Renal pelvis (tissue), 12 donors: Measurements from ENCODE around the gene MARCKSL1. TPM values are rescaled to one million over a fixed set of nuclear protein-coding genes. Genes with fewer than 3 reads are reported as not detected.

Source experiments
- DNase-seq: peaks from one replicate; pipeline ENCODE4 v3.0.0-alpha.2; 2013
- long read RNA-seq, 16 experiments: transcript quantifications; one replicate each; lab custom pipeline, GENCODE V29; 2026
- polyA plus RNA-seq, 3 donors: library from polyadenylated mRNA; unstranded; fragments of 120-200 nt; gene quantifications; one replicate each; pipeline ENCODE4 v1.2.1, GENCODE V29; 2013; ENCODE audit not compliant: insufficient read length in 3 of 3

Gene MARCKSL1
- polyA plus RNA-seq, result 100 to 1,000 TPM; 384 to 512 (median 486) TPM
- long read RNA-seq, donor 1, transcript MARCKSL1-201 (2 exons, 1,699 nt), result major isoform, 248 of 264 reads
- long read RNA-seq, donor 1, partial matches to known transcripts, result 0 of 264 reads
- long read RNA-seq, donor 1, other reads (novel, unspliced or antisense), result 16 of 264 reads
- long read RNA-seq, donor 2, transcript MARCKSL1-201 (2 exons, 1,699 nt), result major isoform, 363 of 678 reads
- long read RNA-seq, donor 2, partial matches to known transcripts, result 295 of 678 reads
- long read RNA-seq, donor 2, other reads (novel, unspliced or antisense), result 20 of 678 reads
- long read RNA-seq, donor 3, transcript MARCKSL1-201 (2 exons, 1,699 nt), result major isoform, 290 of 305 reads
- long read RNA-seq, donor 3, partial matches to known transcripts, result 10 of 305 reads
- long read RNA-seq, donor 3, other reads (novel, unspliced or antisense), result 5 of 305 reads
- long read RNA-seq, donor 4, transcript MARCKSL1-201 (2 exons, 1,699 nt), result major isoform, 385 of 396 reads
- long read RNA-seq, donor 4, partial matches to known transcripts, result 0 of 396 reads
- long read RNA-seq, donor 4, other reads (novel, unspliced or antisense), result 11 of 396 reads
- long read RNA-seq, donor 5, transcript MARCKSL1-201 (2 exons, 1,699 nt), result major isoform, 189 of 337 reads
- long read RNA-seq, donor 5, partial matches to known transcripts, result 138 of 337 reads
- long read RNA-seq, donor 5, other reads (novel, unspliced or antisense), result 10 of 337 reads
- long read RNA-seq, donor 6, transcript MARCKSL1-201 (2 exons, 1,699 nt), result major isoform, 266 of 281 reads
- long read RNA-seq, donor 6, partial matches to known transcripts, result 0 of 281 reads
- long read RNA-seq, donor 6, other reads (novel, unspliced or antisense), result 15 of 281 reads
- long read RNA-seq, donor 7, transcript MARCKSL1-201 (2 exons, 1,699 nt), result major isoform, 564 of 609 reads
- long read RNA-seq, donor 7, partial matches to known transcripts, result 21 of 609 reads
- long read RNA-seq, donor 7, other reads (novel, unspliced or antisense), result 24 of 609 reads
- long read RNA-seq, donor 8, transcript MARCKSL1-201 (2 exons, 1,699 nt), result major isoform, 102 of 123 reads
- long read RNA-seq, donor 8, partial matches to known transcripts, result 16 of 123 reads
- long read RNA-seq, donor 8, other reads (novel, unspliced or antisense), result 5 of 123 reads
- long read RNA-seq, donor 9, transcript MARCKSL1-201 (2 exons, 1,699 nt), result major isoform, 318 of 342 reads
- long read RNA-seq, donor 9, partial matches to known transcripts, result 0 of 342 reads
- long read RNA-seq, donor 9, other reads (novel, unspliced or antisense), result 24 of 342 reads
- long read RNA-seq, donor 10, transcript MARCKSL1-201 (2 exons, 1,699 nt), result major isoform, 300 of 324 reads
- long read RNA-seq, donor 10, partial matches to known transcripts, result 0 of 324 reads
- long read RNA-seq, donor 10, other reads (novel, unspliced or antisense), result 24 of 324 reads
- long read RNA-seq, donor 11, transcript MARCKSL1-201 (2 exons, 1,699 nt), result major isoform, 261 of 289 reads
- long read RNA-seq, donor 11, partial matches to known transcripts, result 17 of 289 reads
- long read RNA-seq, donor 11, other reads (novel, unspliced or antisense), result 11 of 289 reads
- long read RNA-seq, donor 12, transcript MARCKSL1-201 (2 exons, 1,699 nt), result major isoform, 388 of 410 reads
- long read RNA-seq, donor 12, partial matches to known transcripts, result 0 of 410 reads
- long read RNA-seq, donor 12, other reads (novel, unspliced or antisense), result 22 of 410 reads
- long read RNA-seq, donor 13, transcript MARCKSL1-201 (2 exons, 1,699 nt), result major isoform, 146 of 153 reads
- long read RNA-seq, donor 13, partial matches to known transcripts, result 0 of 153 reads
- long read RNA-seq, donor 13, other reads (novel, unspliced or antisense), result 7 of 153 reads
- long read RNA-seq, donor 14, result 0 reads
- long read RNA-seq, donor 15, transcript MARCKSL1-201 (2 exons, 1,699 nt), result major isoform, 372 of 395 reads
- long read RNA-seq, donor 15, partial matches to known transcripts, result 0 of 395 reads
- long read RNA-seq, donor 15, other reads (novel, unspliced or antisense), result 23 of 395 reads
- long read RNA-seq, donor 16, transcript MARCKSL1-201 (2 exons, 1,699 nt), result major isoform, 360 of 376 reads
- long read RNA-seq, donor 16, partial matches to known transcripts, result 0 of 376 reads
- long read RNA-seq, donor 16, other reads (novel, unspliced or antisense), result 16 of 376 reads

DNA sequence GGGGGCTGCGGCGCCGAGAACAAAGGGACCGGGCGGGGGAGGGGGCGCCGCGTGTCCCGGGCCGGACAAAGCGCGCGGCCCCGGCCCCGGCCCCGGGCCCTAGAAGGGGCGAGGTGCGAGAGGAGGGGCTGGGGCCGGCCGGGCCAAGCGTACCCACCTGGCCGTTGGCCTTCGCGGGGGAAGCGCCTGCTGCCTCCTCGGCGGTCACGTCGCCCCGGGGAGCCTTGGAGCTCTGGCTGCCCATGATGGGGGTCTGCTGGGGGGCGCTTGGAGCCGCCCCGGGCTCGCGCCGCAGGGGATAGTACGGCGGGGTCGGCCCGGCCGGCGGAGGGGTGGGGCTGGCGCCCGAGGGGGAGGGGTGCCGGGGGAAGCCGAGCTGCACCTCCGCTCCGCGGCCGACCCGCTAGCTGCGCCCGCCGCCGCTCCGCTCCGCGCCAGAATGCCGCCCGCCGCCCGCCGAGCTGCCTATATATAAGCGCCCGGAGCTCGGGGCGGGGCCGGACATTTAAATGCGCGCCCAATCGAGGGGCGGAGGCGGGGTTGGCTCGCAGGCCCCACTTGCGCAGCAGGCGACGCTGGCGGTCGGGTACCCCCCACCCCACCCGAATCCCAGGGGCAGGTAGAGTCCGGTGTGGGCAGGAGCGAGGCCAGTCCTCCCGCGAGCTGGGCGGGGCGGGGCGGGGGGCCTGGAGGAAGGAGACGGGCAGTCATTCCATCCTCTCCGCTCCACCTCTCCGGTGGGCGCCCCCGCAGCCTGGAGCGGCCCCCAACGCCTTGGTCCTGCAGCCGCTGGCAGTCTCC, at the start of gene MARCKSL1:
MARCKSL1 (minus strand) TSS at position 444 of the 801 bp plus-strand sequence; CDS start at position 244, 200 bp downstream.
- peak; percentile 89 for DNase-seq

GRCh38 chr1:32380057-32380456, 44.0 kb upstream of the MARCKSL1 start:
- no peak for DNase-seq

- DNase-seq, result no peak
Measured at GRCh38 chr1:32377541-32378220, 41.6 kb upstream of the MARCKSL1 start.

- no peak for DNase-seq
Measured at GRCh38 chr1:32376199-32376598, 40.2 kb upstream of the MARCKSL1 start.

- DNase-seq, result no peak
Measured at GRCh38 chr1:32373996-32374592, 38.1 kb upstream of the MARCKSL1 start.

DNA sequence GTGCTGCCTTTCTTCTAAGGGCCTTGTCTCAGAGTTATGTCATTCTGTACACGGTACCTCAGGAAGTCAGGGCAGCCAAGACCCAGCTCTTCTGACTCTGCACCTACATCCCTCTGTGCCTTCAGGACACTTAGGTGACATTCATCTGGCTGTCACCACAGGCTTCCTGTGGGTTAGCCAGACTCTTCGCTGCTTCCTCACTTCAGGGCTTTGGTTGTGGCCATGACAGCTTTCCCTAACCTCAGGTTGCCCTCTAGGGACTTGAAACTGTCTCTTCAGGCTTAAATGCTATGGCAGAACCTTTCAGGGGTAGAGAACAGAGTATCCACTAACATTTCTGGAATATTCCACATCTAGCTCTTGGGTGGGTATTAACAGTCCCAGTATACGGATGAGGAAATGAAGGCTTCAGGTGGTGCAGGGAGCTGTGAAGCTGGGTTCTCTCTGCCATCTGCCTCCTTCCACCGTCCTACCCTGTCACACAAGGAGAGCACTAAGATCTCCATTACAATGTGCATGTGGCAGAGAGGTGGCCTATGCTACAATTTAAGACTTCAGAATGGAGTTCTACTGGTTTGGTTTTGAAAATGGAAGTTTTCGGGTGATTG, 36.2 kb upstream of the MARCKSL1 start:
- no peak for DNase-seq

DNA sequence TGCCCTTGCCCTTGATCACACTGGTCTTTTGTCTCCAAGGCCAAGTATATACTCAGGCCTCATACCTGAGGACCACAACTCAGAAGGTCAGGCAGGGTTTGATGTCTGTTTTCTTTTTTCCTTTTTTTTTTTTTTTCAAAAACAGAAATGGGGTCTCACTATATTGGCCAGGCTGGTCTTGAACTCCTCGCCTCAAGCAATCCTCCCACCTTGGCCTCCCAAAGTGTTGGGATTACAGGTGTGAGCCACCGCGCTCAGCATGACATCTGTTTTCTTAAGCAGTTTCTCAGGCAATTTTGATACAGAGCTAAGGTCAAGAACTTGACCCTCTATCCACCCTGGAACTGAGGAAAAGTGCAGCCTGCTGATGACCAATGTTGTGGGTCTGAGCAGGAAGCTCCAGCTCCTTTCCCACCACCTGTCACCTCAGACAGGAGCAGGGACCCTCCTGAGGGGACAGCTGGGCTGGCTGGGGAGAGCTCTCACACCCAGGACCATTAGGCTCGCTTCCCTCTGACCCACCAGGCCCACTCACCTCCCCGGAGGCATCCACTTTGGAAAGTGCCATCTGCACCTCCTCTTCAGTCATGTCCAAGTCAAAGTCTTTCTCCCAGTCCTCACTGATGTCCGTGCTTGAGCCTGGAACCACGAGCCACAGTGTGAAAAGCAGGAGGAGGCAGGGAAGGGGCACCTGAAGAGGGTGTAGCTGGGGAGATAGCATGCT, 32.0 kb upstream of the MARCKSL1 start:
- DNase-seq, result no peak

- DNase-seq, result no peak
Measured at GRCh38 chr1:32365445-32365844, 29.4 kb upstream of the MARCKSL1 start.

- no peak for DNase-seq
Measured at GRCh38 chr1:32364836-32365235, 28.8 kb upstream of the MARCKSL1 start.

- DNase-seq, result no peak
Measured at GRCh38 chr1:32363713-32364112, 27.7 kb upstream of the MARCKSL1 start.

DNA sequence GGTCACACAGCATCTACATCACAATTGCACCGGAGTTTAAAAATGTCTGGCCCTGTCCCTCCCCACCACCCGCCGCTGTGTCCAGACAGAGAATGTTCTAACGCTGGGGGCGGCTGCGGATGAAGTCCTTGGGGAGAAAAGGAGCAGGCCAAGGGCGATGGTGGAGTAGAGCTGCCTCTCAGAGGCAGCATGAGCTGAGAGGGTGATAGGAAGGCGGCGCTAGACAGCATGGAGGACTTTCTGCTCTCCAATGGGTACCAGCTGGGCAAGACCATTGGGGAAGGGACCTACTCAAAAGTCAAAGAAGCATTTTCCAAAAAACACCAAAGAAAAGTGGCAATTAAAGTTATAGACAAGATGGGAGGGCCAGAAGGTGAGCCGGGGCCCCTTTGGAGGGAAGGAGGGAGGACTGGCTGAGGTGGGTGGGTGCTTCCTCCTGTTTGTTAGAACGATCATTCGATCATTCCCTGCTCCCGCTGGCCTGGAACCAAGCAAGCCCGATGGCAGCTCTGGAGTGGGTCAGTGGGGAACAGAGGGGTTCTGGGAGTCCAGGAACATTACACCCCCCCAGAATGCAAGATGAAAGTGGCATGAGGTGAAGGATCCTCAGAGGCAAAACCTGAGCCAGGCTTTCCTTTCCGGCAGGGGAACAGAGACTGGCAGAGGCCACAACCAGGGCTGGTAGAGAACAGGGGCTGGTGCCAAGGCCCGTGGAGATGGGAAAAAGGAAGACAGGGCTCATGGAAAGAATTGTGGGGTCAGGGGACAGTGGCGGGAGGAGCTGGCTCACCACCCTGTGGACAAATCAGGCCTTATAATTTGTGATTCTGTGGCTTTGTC, 26.7 kb upstream of the MARCKSL1 start, which contains the start of the genes FAM229A and TSSK3:
FAM229A (minus strand) TSS at position 12 of the 840 bp plus-strand sequence. CDS start 394 bp downstream, outside the sequence.
TSSK3 (plus strand) TSS at position 66 of the 840 bp plus-strand sequence; CDS start at position 229, 163 bp downstream.
- DNase-seq, result no peak

- DNase-seq, result peak; percentile 57
Measured at GRCh38 chr1:32361674-32362473, 25.8 kb upstream of the MARCKSL1 start.

DNA sequence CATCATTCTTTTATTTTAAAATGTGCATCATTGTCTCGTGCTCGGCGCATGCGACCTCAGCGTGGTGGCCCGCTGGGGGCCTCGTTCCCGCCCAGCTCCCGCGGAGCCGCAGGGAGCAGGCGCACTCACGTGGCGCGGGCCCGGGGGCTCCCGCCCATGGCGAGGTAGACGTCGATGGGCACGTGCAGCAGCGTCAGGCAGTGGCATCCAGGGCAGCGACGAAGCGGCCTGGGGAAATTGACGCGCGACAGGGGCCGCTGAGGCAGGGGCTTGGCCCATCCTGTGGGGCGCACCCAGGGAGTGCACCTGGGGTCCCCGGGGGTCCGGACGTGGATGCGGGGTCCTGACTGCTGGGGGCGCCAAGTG, 25.3 kb upstream of the MARCKSL1 start:
- DNase-seq, result no peak

GRCh38 chr1:32358435-32358834, 22.4 kb upstream of the MARCKSL1 start:
- no peak for DNase-seq

DNA sequence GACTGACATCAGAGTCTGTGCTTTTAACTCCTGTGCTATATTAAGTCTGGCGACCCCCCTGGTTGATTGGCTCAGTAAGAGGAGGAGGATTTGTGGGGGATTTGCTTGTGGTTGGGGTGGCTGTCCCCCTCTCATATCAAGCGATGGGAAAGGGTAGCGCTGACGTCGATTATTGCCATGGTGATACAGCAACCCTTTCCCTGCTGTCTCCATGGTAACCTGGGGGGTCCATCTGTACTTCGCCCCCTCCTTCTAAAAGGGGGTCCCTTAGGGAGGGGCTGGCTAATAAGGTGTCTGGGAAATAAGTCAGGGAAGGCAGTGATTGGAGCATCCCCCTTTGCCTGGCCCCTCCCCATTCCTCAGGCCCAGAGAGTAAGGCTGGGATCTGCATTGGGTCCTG, 21.6 kb upstream of the MARCKSL1 start:
- DNase-seq, result no peak
